OCI-LY1 (cell line): Measurements from ENCODE around the gene UHMK1.

Experiments
- H2AFZ ChIP-seq: fragments of 200-600 bp; sonication (generic), shearing (Covaris generic); 2 replicates; pipeline ENCODE4 v1.6.0; 2014; ENCODE audit warnings: antibody characterized with exemption, mild to moderate bottlenecking, low read length
- H3F3A ChIP-seq: fragments of 200-600 bp; sonication (generic), shearing (Covaris generic); 2 replicates; pipeline ENCODE4 v1.6.0; 2014; ENCODE audit warnings: mild to moderate bottlenecking, antibody characterized with exemption, low read length, moderate library complexity; ENCODE audit not compliant: insufficient read depth
- H3K27ac ChIP-seq: fragments of 200-600 bp; sonication (generic); 2 replicates; pipeline ENCODE4 v1.5.1; 2014; ENCODE audit warnings: low read length, mixed run types, mild to moderate bottlenecking, low read depth; ENCODE audit not compliant: poor library complexity, severe bottlenecking
- H3K27me3 ChIP-seq: fragments of 200-600 bp; sonication (generic); 2 replicates; pipeline ENCODE4 v1.6.0; 2014; ENCODE audit warnings: antibody characterized with exemption, mild to moderate bottlenecking, low read length, moderate library complexity; ENCODE audit not compliant: insufficient read depth
- H3K36me3 ChIP-seq: fragments of 200-600 bp; sonication (generic); 2 replicates; pipeline ENCODE4 v1.6.1; 2014; ENCODE audit warnings: mild to moderate bottlenecking, antibody characterized with exemption, low read length, moderate library complexity, mixed read lengths; ENCODE audit not compliant: insufficient read depth
- H3K4me1 ChIP-seq: fragments of 200-600 bp; sonication (generic); 2 replicates; pipeline ENCODE4 v1.5.1; 2014; ENCODE audit warnings: mild to moderate bottlenecking, low read length, moderate library complexity; ENCODE audit not compliant: insufficient read depth, severe bottlenecking
- H3K4me2 ChIP-seq: fragments of 200-600 bp; sonication (generic), shearing (Covaris generic); 2 replicates; pipeline ENCODE4 v1.6.1; 2014; ENCODE audit warnings: low read length
- H3K4me3 ChIP-seq: fragments of 200-600 bp; sonication (generic); 2 replicates; pipeline ENCODE4 v1.5.1; 2014; ENCODE audit warnings: low read length, low read depth, mild to moderate bottlenecking, mixed read lengths; ENCODE audit not compliant: poor library complexity, severe bottlenecking
- H3K79me2 ChIP-seq: fragments of 200-600 bp; shearing (Covaris generic); 2 replicates; pipeline ENCODE4 v1.6.1; 2016; ENCODE audit warnings: mixed run types, low read length, mixed read lengths; ENCODE audit not compliant: insufficient read depth
- H3K9ac ChIP-seq: fragments of 200-600 bp; sonication (generic), shearing (Covaris generic); 2 replicates; pipeline ENCODE4 v1.6.1; 2014; ENCODE audit warnings: mild to moderate bottlenecking, low read length, mixed read lengths
- H3K9me2 ChIP-seq: fragments of 200-600 bp; sonication (generic), shearing (Covaris generic); 2 replicates; pipeline ENCODE4 v1.6.1; 2014; ENCODE audit warnings: low read depth, mild to moderate bottlenecking, low read length, mixed read lengths
- H3K9me3 ChIP-seq: fragments of 200-600 bp; shearing (Covaris generic); 2 replicates; pipeline ENCODE4 v1.6.1; 2014; ENCODE audit warnings: low read length, mixed read lengths
- H4K20me1 ChIP-seq: fragments of 200-600 bp; sonication (generic), shearing (Covaris generic); 2 replicates; pipeline ENCODE4 v1.6.0; 2016; ENCODE audit warnings: mild to moderate bottlenecking, low read length; ENCODE audit not compliant: insufficient read depth
- EZH2 ChIP-seq: fragments of 200-600 bp; sonication (generic), shearing (Covaris generic); IDR thresholded peaks from 2 replicates; pipeline ENCODE4 v1.8.0; 2017; ENCODE audit warnings: borderline replicate concordance, mixed run types, mild to moderate bottlenecking, antibody characterized with exemption, low read length, moderate library complexity, mixed read lengths
- TF ChIP-seq, protein P1 (sequence below): fragments of 200-600 bp; sonication (generic), shearing (Covaris generic); IDR thresholded peaks from 2 replicates; pipeline ENCODE4 v1.5.1; 2017; ENCODE audit warnings: mild to moderate bottlenecking, antibody characterized with exemption, low read length, moderate library complexity, mixed read lengths

The UHMK1 gene

DNA sequence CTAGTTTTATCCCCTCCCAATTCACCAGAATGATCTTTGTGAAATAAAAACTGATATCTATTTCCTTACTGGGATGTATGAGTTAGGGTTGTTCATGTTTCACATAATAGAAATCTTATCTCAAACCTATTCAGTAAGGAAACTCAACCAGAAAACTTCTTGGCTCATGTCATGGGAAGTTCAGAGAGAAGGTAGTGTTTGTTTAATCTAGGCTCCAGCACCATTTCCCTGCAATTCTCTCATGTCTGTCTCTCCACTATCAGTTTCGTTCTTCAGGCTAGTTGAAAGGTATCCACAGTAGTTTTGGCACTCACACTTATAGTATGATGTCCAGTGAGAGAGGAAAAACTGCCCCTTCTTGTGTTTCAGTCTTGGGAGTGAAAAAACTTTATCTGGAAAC is 34.6 kb upstream of the UHMK1 start:
- Histone ChIP-seq H2AFZ (no peak overlapping the region), H3K27me3 (no peaks in the 10 kb centered on the region), H3K79me2 (no peaks in the 10 kb centered on the region), H3K9me3 (no peaks in the 10 kb centered on the region), H3K4me1 (no peaks in the 10 kb centered on the region), H4K20me1 (no peaks in the 10 kb centered on the region), H3K27ac (no peak overlapping the region), H3K36me3 (no peaks in the 10 kb centered on the region), H3K4me2 (no peak overlapping the region), H3K4me3 (no peak overlapping the region), H3F3A (no peaks in the 10 kb centered on the region), H3K9ac (no peak overlapping the region), H3K9me2 (no peaks in the 10 kb centered on the region)
- TF ChIP-seq, protein P1, sequence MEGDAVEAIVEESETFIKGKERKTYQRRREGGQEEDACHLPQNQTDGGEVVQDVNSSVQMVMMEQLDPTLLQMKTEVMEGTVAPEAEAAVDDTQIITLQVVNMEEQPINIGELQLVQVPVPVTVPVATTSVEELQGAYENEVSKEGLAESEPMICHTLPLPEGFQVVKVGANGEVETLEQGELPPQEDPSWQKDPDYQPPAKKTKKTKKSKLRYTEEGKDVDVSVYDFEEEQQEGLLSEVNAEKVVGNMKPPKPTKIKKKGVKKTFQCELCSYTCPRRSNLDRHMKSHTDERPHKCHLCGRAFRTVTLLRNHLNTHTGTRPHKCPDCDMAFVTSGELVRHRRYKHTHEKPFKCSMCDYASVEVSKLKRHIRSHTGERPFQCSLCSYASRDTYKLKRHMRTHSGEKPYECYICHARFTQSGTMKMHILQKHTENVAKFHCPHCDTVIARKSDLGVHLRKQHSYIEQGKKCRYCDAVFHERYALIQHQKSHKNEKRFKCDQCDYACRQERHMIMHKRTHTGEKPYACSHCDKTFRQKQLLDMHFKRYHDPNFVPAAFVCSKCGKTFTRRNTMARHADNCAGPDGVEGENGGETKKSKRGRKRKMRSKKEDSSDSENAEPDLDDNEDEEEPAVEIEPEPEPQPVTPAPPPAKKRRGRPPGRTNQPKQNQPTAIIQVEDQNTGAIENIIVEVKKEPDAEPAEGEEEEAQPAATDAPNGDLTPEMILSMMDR, result no peak
- no peak for TF ChIP-seq EZH2

DNA sequence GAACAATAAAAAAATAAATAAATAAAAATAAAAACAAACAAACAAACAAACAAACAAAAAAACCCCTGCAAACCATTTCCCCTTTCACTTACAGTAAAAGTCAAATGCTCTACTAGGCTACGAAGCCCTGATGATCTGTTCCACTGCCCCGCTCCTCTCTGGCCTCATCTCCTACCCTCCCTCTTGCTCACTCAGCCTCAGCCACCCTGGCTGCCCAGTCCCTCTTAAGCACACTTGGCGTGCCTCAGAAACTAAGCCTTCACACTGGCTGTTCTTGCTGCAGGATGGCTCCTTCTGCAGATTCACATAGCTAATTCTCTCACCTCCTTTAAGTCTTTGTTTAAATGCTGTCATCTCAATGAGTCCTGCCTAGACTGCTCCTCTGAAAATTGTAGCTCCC is 30.8 kb upstream of the UHMK1 start:
- TF ChIP-seq EZH2, result no peak
- TF ChIP-seq, protein P1, result no peak

DNA sequence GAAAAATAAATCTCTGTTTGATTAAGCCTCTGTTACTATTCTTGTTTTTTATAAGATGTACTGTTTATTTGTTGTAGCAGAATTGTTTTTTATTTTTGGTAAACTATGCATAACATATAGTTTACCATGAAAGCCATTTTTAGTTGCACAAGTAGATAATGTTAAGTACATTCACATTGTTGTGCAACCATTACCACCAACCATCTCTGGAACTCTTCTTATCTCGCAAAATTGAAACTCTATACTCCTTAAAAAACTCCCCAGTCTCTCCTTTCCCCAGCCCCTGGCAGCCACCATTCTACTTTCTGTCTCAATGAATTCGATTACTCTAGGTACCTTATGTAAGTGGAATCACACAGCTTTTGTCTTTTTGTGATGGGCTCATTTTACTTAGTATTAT is 27.4 kb upstream of the UHMK1 start:
- Histone ChIP-seq H3K4me2 (no peak overlapping the region), H3K4me1 (no peaks in the 10 kb centered on the region), H3F3A (no peaks in the 10 kb centered on the region), H3K36me3 (no peaks in the 10 kb centered on the region), H4K20me1 (no peaks in the 10 kb centered on the region), H3K9ac (no peak overlapping the region), H3K9me2 (no peaks in the 10 kb centered on the region), H3K4me3 (no peak overlapping the region), H3K27ac (no peak overlapping the region), H3K79me2 (no peaks in the 10 kb centered on the region), H2AFZ (no peak overlapping the region), H3K27me3 (no peaks in the 10 kb centered on the region), H3K9me3 (no peaks in the 10 kb centered on the region)
- TF ChIP-seq, protein P1, result no peak
- TF ChIP-seq EZH2, result no peak

More for the DNA sequence above, 30.8 kb upstream of the UHMK1 start:
- no peaks in the 10 kb centered on the region for H3K9me2 ChIP-seq
- no peak overlapping the region for H3K4me2 ChIP-seq
- no peaks in the 10 kb centered on the region for H3K36me3 ChIP-seq
- no peak overlapping the region for H3K9ac ChIP-seq
- no peak overlapping the region for H3K27ac ChIP-seq
- no peaks in the 10 kb centered on the region for H4K20me1 ChIP-seq
- H3K9me3 ChIP-seq, result no peaks in the 10 kb centered on the region
- no peaks in the 10 kb centered on the region for H3K27me3 ChIP-seq
- H3K4me3 ChIP-seq, result no peak overlapping the region
- no peak overlapping the region for H2AFZ ChIP-seq
- no peaks in the 10 kb centered on the region for H3F3A ChIP-seq
- H3K79me2 ChIP-seq, result no peaks in the 10 kb centered on the region
- H3K4me1 ChIP-seq, result no peaks in the 10 kb centered on the region
